GM18520 (cell line): ENCODE data around the gene OAS2.

ENCODE experiments used
- ATAC-seq: cut with Tn5 transposase; IDR thresholded peaks from one replicate; pipeline ENCODE4 v1.9.1; 2021; ENCODE audit not compliant: unreplicated experiment

The OAS2 gene

GRCh38 chr12:113057565-113058485, 79.5 kb downstream of the OAS2 start:
- ATAC-seq: no peak

GRCh38 chr12:113058553-113058952, 80.2 kb downstream of the OAS2 start:
- no peak for ATAC-seq

- ATAC-seq: no peak
Observed at GRCh38 chr12:113059071-113059595, 80.8 kb downstream of the OAS2 start.

- ATAC-seq: no peak
Observed at GRCh38 chr12:113060336-113060960, 82.1 kb downstream of the OAS2 start.

GRCh38 chr12:113061061-113061694, 82.9 kb downstream of the OAS2 start:
- no peak for ATAC-seq
